GM19023 (cell line): Measurements from ENCODE around the gene ATXN7L2.

Experiments used
- ATAC-seq: cut with Tn5 transposase; IDR thresholded peaks from one replicate; pipeline ENCODE4 v1.9.1; 2021; ENCODE audit warnings: mild to moderate bottlenecking, moderate library complexity; ENCODE audit not compliant: unreplicated experiment

Gene ATXN7L2

DNA sequence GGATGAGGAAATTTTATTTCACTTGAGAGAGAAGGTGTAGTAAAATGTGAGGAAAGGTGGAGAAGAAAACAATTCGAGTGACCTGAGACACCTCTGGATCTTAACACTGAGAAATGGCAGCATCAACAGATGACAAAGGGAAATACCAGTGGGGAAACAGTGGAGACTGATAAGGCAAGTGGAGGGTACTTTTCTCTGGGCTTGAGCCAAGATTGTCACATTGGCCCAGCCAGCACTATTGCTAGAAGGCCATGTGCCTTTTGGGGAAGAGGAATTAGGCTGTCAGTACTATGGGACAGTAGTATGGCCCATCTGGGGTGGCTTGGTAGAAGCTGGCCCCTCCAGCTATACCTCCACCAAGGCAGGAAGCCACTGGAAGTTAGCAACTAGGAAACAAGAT is 9.0 kb upstream of the ATXN7L2 start:
- ATAC-seq: no peak

DNA sequence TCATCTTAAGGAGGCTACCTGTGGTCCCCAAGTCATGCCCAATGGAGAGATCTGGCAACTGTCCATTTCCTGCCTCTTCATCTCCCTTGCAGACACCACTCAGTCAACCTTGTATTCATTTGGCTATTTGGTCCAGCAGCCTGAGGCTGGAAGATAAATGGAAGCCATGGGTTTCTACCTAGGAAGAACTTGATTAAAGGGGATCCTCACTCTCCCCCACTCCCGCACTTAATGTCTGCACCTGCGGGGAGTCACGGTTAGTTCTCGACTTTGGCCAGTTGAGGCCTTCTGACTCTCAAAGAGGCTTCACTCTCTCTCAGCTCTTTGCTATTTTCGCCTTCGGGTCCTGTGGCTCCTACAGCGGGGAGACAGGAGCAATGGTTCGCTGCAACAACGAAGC is 8.4 kb upstream of the ATXN7L2 start:
- ATAC-seq: no peak

DNA sequence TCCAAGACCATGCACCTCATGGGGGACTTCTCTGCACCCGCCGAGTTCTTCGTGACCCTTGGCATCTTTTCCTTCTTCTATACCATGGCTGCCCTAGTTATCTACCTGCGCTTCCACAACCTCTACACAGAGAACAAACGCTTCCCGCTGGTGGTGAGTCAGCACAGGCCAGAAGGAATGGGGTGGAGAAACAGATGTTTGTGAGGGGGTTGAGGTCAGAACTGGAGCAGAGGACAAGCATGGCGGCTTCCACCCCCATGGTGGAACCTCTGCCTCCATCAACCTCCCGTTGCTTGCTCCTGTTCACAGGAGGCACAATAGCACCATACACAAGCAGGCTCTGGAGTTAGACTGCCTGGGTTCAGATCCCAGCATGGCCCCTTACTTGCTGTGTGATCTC is 6.9 kb upstream of the ATXN7L2 start:
- no peak for ATAC-seq

DNA sequence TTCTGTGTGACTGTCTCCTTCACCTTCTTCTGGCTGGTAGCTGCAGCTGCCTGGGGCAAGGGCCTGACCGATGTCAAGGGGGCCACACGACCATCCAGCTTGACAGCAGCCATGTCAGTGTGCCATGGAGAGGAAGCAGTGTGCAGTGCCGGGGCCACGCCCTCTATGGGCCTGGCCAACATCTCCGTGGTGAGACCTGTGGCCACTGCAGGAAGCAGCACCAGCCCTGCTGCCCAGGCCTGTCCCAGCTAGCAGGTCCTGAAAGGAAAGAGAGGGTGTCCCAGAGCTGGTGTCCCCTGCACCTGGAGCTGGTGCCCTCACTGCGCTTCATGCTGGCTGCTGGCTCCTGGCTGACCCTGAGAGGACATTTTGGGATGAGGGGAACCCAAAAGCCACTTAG is 5.9 kb upstream of the ATXN7L2 start:
- no peak for ATAC-seq

DNA sequence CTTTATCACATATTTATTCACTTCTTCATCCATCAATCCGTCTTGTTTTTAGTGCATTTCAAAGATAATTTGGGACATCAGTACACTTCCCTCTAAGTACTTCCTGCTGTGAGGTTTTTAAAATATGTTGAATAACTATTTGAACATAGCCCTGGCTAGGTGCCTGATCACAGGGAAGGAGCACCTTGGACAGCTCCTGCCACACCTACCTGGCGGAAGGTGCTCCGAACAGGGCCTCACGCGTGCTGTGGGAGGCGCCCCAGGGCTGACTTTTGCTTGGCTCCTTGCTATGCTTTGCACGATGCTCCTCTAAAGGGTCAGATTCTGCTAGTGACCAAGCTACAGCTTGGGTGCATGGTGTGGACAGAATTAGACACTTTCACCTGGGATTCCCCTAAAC is 4.9 kb upstream of the ATXN7L2 start:
- no peak for ATAC-seq

DNA sequence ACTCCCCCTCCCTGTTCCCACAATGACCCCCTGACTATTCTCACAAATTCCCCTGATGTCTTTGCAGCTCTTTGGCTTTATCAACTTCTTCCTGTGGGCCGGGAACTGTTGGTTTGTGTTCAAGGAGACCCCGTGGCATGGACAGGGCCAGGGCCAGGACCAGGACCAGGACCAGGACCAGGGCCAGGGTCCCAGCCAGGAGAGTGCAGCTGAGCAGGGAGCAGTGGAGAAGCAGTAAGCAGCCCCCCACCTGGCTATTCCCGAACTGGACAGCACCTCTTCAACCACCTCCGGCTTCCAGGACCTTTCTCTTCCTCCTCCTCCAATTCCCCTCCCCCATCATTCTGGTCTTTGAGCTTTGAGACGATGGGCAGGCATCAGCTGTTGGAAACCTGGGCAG is 4.4 kb upstream of the ATXN7L2 start:
- no peak for ATAC-seq

DNA sequence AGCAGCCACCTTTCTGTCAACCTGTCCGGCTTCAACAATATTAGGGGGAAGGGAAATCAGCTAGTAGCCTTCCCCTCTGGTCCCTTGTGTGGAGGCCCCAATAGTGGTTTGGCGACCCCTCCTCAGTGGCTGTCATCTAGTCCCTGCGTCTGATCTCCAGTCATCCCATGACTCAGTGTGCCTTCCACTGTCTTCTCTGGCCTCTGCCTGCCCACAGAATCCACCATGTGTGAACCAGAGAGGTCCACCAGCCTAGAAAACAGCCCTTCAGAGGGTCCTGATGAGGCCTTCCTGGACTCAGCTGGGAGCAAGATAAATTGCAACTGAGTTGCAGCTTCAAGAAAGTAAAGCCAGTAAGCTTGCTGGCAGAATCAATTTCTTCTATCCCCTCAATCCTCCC is 3.8 kb upstream of the ATXN7L2 start:
- no peak for ATAC-seq

DNA sequence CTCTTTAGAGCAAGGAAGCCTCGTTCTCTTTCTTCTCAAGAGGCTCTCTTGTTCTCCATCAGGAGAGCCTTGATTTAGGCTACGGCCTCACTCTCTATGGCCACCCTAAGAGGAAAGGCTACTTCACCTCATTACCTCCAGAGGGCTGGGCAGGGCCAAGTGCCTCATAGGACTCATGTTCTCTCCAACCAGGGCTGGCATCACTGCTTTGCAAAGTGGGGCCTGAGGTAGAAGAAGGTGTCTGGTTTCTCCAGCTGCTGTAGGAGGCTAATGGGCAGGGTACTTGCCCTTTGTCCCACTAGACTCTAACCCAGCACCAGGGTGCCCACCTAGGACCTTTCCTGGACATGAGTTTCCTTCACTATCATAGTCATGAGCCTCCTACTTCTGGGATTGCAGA is 2.1 kb upstream of the ATXN7L2 start:
- ATAC-seq: no peak

DNA sequence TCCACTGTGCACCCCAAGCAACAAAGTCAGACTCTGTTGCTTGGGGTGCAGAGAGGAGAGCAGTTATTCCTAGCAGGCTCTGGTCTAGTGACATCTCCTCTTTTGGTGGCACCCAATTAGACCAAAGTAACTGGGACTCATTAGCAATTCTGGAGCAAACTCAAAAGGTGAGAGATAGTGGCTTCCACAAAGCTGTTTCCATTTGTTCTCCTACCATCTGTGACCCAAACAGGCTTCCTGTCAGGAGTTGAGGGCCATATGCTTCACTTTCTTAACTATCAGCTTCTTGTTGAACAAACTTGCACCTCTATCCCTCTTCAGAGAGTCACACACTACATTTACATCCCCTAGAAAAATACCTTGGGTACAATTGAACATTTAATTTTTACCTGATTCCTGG is 1.5 kb upstream of the ATXN7L2 start:
- ATAC-seq: no peak

DNA sequence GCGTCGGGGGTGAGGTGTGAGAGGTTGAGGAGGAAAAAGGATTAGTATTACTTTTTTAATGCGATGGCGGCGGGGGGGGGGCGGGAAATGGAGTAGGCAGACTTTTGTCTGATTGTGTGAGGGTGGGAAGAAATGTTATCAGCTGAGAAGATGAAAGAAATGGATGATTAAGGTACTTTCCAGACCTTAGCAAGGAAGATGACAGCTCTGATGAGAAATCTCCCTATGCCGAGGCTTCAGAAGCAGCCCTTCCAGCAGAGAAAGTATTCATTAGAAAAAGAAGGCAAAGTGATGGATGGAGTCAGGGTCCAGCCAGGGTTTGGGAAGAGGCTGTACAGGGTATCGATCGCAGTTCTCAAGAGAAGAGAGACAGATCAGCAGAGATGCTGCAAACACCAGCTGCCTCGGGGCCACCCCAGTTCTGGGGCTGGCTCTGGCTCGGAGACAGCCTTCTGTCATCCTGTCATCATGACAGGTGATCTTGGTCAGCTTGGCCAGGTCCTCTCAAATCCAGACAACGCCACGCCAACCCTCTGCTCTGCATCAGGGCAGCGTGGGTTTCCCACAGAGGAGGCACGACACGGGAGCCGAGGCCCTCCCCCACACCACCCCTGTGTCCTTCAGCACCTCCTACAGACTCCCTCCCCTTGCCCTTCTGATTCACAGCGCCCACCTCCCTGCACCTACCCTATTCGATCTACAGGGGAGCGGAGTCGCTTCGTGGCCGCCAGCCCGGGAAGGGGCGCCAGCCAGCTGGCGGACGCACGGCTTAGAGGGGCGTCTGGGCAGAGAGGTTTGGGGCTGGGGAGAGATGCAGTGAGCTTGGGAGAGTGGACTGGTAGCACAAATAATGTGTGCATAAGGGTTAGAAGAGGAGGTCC is 674 bp upstream of the ATXN7L2 start:
- peak; percentile 18 for ATAC-seq

DNA sequence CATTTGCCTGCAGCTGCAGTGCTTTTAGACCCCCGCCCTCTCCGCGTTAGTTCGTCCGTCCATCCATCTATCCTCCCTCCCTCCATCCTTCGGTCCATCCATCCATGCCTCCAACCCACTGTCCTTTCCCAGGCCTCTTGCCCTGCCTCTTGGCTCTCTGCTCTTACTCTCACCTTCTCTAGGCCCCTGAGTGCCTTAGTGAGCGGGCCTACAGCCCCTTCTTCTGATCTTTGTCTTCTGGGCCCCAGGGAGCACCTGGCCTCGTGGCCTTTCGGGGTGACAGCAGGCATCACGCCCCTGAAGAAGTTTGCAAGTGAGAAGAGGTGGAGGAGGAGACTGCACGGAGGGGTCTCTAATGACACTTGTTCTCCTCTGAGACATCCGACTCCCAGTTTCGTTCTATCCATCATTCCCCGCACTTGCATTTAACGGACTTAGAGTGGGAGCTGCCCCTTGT is 842 bp downstream of the ATXN7L2 start:
- no peak for ATAC-seq

DNA sequence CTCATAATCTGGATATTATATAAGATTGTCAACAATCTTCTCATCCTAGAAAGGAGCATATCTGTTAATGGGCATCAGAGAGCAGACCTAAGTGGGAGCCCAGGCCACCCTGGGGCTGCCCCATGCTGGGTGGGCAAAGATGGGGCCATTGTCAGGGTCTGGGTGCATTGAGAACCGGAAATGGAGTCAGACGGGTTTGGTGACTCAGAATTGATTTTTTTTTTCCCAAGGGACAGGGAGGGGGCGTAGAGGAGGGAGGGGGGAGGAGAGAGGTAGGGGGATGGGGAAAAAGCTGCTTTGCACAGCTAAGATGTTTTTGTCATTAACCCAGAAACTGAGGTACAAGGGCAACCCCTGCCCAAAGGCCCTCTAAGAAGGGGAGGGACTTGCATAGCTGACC is 1.3 kb downstream of the ATXN7L2 start:
- ATAC-seq: no peak

DNA sequence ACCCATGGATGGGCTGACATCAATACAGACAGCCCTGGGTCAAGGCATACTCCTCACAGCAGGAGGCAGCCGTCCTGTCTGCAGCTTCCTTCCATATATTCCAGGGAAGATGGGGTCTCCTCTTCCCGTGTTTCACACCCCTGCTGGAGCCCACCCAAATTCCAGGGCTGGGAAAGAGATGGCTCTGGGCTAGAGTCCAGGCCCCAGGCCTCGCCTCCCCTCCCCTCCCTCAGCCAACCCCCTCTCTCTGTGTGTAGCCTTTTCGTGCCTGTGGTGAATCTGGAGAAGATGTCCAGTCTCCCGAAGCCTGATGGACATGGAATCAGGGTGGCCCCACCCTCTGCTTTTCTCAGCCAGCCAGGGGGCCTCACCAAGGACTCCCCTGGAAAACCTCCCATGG is 3.6 kb downstream of the ATXN7L2 start:
- ATAC-seq: no peak

DNA sequence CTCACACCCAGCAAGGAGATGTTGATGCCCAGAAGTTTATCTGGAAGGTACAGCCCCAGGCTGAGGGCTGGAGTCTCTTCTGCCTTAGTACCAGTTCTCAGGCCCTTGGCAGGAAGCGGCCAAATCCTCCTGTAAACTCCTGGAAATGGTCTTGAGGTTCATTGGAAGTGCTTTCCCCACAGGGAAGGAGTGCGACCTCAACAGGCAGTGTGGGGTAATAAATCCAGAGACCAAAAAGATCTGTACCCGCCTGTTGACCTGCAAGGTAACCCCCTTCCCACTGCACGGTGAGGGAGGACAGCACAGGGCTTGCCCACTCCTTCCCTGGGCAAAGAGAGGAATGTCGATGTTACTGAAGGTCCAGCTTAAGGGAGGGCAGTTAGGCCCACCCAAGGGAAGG is 4.5 kb downstream of the ATXN7L2 start:
- no peak for ATAC-seq

DNA sequence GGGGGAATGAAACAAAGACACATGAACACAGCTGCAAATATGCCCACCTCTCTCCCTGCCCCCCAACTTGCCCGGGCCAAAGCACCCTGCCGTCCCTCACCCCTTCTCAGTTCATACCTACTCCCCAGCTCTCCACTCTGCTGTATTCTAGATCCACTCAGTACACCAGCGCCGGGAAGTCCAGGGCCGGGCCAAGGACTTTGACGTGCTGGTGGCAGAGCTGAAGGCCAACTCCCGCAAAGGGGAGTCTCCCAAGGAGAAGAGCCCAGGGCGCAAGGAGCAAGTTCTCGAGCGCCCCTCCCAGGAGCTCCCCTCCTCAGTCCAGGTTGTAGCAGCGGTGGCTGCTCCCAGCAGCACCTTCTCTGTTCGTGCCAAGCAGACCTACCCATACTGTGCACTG is 5.0 kb downstream of the ATXN7L2 start:
- no peak for ATAC-seq

DNA sequence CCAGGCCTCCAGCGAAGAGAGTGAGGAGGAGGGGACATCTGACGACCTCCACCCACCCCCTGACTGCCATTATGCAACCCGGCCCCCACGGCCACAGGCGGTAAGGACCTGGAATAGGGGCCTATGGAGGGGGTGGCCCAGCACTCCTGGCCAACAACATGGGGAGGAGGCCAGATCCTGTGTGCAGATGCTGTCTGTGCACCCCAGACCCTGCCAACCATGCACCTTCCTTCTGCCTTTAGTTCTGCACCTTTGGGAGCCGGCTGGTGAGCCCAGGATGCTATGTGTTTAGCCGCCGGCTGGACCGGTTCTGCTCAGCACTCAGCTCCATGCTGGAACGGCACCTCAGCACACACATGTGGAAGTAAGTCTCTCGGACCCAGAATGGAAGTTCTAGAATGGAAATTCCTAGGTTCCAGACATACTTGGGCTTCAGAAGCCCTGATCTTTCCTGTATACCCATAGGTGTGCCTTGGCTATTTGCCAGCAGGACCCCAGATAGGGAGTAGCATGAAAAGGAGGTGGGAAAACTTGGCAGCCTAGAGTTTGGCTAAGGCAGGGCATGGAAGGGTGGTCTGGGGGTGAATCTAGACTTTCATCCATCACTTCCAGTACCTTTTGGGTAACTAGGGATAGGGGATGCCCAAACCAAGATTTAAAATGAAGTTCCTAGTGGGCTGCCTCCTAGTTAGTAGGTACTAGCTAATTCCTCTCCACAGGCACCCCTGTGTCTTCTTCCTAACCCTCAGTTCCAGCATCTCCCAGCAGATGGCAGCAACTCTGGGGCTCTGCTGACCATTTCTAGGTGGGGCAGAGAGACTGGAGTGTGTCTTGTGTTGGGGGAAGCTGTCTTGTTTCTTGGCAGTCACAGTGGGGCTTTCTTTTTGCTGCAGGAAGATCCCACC is 6.6 kb downstream of the ATXN7L2 start:
- no peak for ATAC-seq

DNA sequence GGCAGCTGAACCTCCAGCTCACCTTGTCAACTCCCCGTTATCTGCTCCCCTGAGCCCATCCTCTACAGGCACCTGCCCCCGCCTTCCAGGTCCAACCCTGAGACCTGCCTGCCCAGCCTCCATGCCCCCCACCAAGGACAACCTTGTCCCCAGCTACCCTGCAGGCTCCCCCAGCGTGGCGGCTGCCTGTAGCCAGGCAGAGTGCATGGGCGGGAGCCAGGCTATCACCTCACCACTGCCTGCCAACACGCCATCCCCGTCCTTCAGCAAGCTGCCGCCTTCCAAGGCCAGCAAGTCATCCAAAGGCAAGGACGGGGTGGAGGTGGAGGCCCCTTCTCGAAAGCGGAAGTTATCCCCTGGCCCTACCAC is 7.2 kb downstream of the ATXN7L2 start:
- no peak for ATAC-seq

DNA sequence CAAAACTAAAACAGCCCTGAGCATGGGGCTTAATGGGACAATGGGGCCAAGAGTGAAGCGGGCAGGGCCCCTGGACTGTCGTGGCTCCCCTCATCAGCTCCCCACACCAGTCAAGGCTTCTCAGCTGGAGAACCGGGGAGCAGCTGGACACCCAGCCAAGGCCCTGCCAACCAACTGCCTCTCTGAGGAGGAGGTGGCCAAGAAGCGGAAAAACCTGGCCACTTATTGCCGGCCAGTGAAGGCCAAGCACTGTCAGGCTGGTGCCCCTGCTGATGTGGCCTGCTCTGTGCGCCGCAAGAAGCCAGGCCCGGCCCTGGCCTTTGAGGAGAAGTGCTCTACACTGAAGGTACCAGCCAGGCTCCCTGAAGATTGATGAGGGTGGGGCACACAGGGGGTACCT is 7.7 kb downstream of the ATXN7L2 start:
- ATAC-seq: no peak

DNA sequence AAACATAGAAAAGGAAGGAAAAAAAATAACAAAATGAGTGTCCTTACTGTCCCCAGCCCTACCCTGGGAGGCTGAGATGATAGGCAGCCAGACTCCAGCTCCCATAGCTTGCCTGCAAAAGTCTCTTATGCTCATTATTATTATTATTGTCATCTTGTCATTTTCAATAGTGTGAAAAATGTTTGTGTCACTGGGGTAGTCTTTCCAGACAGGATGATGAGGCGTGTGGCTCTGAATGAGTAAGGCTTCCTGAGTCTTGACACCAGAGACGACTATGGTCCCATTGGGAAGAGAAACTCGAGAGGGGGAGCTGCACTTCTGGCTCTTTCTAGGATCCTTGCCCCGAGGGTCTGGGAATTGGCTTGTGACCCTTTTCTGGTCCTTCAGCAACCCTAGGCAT is 9.1 kb downstream of the ATXN7L2 start:
- no peak for ATAC-seq

DNA sequence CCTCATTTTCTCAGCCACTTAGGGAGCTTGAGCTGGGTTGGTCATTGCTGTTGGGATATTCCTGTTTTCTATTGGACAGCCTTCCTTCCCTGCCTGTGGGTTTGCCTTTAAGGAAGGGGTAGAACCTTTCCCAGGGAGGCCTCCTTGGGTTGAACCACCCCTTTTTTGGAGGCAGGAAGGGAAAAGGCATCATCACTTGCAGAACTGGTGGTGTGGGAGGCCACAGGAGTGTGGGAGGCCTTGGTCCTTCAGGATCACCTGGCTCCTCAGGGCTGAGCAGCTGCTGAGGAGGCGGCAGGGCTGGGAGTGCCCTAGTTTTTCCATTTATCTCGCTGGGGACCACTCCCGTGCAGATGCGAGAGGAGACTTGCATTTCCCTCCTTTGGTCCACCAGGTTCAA is 9.5 kb downstream of the ATXN7L2 start:
- no peak for ATAC-seq

DNA sequence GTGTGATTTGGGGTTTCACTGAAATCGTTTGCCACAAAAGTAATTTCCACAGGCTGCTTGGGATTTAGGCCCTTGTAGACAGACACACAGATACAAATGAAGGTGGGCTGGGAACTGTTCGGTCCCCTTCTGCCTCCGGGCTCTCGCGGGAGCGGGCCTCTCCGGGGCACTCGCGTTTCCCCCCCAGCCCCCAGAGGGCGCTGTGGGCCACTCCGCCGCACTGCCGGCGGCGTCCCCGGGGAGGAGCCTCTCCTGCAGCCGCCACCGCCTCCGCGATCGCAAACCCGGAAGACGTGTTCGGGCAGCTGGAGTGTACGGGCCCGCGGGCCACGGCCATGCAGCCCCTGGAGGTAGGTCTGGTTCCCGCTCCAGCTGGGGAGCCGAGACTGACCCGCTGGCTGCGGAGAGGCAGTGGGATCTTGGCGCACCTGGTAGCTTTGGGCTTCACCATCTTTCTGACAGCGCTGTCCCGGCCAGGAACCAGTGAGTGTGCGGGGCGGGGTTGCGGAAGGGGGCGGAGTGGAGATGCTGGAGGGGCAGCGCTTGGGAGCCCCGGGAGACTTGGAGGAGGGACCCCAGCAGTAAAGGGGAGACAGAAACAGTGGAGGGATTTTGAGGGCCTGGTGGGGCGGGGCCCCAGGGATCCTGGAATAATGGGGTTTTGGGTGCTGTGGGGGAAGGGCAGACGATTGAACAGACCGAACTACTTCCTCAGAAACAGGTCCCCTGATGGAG is 10.3 kb downstream of the ATXN7L2 start, which contains the start of gene CYB561D1:
Gene CYB561D1 (plus strand): TSS at position 290 of the 735 bp plus-strand sequence. CDS start 46 bp downstream, at position 336.
- ATAC-seq: peak; percentile 89
